ENCODE measurements around the gene VEPH1.

Gene VEPH1

DNA sequence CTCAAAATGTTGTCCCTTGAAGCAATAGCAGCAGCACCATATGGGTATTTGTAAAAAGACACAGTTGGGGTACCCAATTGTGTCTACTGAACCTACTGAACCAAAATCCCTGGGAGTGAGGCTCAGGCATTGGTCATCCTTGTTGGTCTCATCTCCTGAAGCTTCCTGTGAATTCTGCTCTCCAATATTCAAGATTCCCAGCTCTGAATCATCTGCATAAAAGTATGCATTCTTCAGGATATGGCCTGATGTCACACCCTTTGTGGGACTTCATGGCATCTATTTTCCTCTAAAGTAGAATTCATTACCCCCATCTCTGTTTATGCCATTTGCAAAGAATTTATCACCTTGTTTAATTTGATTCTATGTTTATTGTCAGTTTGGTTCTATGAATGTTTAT, 79.9 kb downstream of the VEPH1 start:
- DNase-seq, result no peak

DNA sequence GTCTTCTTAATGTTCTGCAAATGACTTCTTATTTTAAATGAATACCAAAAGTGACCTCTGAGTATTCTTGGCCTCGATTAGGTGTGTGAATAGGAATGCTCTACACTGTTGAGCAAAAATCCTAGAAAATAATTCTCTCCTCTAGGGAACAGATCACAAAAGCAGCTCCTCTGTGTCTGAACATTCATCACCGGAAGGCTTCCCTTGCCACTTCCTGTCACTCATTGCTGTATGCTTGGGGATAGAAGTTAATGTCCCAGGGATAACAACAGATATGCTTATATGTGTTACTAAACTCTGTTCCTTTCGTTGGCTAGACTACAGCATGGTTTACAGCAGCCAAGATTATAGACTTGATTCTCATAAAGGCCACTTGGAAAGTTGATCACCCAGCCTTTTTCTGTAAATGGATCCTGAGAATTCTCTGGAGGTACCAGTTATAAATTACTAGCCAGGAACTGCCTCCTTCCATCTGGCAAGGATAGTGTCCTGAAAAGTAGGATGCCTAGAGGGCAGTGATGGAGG, 82.5 kb downstream of the VEPH1 start:
- peak; percentile 42 for DNase-seq

DNA sequence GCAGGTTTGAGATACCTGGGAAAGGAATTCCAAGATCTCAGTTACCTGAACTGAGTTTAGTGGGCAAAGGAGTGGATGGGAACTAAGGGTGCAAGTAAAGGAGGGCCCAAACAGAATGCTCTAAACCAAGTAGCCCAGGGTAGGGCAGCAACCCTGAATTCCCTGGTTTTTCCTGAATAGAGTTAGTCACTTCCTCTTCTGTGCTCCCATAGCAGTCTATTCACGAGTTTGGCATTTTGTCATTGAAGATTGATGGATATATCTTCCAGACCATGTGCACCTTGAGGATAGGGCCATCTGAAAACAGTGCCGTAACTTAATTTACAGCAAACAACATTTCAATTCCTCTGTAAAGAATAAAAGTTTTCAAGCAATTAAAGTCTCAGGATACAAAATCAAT, 85.1 kb downstream of the VEPH1 start:
- no peak for DNase-seq

DNA sequence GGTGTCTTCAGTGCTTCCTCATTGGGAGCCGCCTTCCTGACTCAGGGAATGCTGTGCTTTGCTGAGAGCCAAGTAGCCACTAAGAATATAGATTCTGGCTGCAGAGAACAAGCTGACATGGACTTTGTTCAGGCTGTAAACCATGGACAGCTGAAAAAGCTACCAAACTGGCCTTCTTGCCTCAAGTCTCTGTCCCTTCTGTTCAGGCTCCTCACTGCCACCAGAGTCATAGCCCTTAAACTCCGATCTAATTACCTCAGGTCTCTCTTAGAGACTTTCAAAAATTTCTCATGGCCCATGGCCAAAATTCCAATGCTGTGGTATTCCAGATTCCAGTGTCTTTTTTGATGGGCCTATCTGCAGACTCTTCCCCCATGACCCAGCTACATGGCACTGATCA, 86.0 kb downstream of the VEPH1 start:
- DNase-seq, result no peak

DNA sequence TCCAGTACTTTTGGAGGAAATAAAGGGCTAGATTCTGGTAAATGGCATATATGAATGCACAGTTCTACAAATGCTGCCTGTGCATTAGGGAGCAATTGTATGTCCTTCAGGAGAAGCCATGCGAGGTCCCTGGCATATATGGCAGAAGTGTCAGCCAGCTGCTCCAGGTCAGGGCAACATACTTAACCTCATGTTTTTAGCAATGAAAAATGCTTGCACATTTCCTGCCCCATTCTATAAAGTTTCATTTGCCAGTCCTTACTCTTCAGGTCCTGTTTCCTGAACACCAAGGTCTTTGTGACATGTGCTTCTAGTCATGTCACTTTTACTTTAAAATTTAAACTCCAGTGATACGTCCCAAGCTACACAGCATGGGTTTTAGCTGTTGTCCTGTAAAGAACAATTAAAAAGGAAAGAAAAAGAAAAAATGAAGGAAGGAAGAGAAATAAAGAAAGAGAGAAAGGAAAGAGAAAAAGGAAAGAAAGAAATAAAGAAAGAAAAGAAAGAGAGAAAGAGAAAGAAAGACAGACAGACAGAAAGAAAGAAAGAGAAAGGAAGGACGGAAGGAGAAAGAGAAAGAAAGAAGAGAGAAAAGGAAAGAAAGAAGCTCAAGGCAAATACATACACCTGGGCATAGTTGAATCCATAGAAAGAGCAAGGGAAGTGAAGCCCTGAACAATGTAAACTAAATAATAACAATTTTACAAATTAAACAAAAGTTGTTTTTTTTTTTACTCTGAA, 86.7 kb downstream of the VEPH1 start:
- no peak for DNase-seq

DNA sequence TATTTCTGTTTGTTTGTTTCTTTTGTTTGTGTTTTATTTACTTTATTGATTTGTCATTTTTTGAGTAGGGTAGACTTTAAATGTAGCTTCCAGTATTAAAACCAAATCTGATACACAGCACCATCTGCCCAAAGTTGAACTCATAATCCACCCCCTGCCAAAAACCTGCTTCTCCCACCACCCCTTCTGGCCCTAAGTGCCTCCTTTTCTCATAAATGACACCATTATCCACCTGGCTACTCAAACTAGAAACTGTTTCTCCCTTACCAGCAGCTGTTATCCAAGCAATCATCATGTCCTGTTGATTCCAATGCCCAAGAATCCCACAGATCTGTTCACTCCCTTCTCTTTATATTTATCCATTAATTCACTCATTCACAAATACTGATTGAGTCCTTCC, 88.4 kb downstream of the VEPH1 start:
- DNase-seq, result peak; percentile 97

DNA sequence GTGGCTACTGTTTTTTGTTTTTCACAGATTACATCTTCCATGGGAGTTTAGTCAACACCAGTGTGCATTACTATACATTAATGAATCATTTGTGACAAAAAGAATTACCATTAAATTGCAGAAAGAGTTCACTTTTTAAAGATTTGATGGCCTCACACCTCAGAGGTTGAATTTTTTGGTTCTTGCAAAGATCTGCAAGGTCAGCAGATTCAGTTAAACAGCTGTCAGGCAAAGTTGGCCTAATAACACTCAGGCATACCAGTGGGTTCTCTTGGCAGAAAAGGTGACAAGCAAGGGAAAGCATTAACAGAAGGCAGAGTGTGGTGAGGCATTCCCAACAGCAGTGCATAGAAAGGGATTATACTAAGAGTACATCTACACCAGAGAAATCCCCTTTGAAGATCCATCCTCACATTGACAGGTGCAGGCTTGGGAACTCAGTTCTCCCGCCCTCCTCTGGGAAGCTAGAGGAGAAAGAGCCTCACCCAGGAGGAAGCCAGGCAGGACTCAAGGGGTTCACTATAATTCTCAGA, 90.8 kb downstream of the VEPH1 start:
- DNase-seq, result peak; percentile 51

DNA sequence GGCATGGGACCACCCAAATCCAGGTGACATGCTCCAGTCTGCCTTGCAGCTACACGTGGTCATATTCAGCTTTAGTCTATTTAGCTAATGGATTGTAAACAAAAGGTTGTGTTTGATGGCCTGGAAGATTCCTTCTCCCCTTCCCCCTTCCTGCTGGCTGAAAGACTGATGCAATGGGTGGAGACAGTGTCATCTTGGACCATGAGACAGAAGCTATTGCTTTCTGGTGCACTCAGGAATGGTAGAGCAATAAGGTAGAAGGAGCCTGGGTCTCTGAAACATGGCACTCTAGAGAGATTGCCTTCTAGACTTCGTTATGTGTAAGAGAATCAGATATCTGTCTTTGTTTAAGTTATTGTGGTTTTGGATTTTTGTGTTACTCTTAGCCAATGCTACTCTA, 92.3 kb downstream of the VEPH1 start:
- peak; percentile 43 for DNase-seq

DNA sequence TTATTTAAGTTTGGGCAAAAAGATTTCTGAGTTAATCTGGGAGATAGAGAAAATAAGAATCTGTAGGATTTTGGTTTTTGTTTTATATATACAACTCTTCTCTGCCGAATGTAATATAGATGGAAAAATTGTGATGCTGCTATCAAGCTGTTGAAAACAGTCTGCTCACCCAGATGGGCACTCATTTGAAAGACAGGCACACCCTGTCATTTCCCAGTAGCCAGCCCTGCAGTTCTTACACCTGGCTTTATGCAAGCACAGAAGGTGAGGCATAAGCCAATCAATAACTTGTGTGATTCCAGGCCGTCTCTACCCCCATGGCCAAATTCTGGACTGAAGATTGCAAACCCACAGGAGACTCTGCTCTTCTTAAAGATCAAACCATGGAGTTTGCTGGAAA, 93.7 kb downstream of the VEPH1 start:
- peak; percentile 83 for DNase-seq

DNA sequence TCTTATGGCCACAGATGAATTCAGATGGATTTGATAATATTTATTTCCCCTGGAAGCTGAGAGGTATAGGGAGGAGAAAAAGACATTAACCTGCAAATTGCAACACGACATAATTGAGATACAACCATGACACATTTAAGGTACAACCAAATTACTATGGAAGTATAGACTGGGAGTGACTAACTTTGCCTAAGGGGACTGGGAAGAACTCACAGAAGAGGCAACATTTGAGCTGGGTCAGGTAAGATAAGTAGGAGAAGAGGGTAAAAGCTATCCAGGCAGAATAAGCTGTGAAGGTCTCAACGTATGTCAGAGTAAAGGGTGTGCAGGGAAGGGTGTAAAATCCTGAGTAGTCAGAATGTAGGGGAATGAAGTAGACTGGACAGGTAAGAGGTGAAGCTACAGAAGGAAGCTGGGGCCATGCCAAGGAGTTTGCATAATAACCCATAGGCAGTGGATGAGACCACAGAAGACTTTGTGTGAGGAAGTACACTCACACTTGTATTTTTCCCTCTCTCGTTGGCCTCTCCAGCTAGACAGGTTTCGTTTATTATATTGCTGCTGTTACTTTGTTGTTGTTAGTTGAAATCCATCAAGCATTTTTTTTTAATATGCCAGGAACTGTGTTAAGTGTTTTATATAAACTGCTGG, 94.6 kb downstream of the VEPH1 start:
- no peak for DNase-seq

DNA sequence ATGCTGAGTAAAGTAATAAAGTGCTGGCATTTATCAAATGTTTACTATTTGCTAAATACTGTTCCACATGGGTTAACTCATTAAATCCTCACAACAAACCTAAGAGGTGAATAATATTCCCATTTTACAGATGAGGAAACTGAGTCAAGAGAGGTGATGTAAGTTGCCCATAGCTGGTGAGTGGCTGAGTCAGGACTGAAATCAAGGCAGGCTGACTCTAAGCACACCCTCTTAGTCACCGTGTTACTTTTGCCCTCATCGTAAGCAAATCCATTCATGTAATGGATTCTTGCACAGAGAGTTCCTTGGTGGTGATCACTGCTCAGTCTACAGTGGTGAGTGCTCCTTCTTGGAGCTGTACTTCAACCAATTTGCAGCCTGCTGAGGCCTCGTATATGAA, 95.4 kb downstream of the VEPH1 start:
- DNase-seq, result no peak

DNA sequence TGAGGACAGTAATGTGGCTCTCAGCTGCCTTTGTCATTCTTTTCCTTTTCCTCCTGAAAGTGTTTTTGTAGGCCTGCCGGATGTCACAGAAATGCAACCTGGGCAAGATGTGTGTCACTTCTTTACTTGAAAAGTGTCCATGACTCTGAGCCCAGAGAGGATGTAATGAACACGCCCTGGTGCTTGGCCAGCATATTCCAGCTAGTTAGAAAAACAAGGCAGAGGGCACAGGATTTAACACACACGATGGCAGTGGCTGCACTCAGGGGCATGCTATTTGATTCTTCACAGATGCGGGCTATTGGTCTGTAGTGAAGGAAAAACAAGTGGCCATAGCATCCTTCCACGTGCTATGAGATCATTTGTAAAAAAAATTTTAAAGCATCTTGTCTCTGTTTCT, 96.8 kb downstream of the VEPH1 start:
- DNase-seq, result no peak

DNA sequence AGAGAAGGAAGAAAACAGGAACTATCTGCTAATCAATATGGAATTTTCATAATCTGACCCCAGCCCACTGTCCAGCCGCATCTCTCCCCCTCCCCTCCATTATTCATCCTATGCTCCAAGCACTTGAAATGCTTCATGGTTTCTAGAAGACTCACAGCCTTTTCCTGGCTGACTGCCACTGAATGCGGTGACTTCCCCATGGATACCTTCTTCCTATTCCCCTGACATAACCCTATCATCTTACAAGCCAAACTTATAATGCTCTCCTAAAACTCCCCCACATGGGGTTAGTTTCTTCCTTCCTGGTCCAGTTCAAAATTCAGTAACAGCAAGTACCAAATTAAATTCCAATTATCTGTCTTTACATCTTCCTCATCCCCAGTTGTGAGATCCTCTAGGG, 97.8 kb downstream of the VEPH1 start:
- DNase-seq, result peak; percentile 11

DNA sequence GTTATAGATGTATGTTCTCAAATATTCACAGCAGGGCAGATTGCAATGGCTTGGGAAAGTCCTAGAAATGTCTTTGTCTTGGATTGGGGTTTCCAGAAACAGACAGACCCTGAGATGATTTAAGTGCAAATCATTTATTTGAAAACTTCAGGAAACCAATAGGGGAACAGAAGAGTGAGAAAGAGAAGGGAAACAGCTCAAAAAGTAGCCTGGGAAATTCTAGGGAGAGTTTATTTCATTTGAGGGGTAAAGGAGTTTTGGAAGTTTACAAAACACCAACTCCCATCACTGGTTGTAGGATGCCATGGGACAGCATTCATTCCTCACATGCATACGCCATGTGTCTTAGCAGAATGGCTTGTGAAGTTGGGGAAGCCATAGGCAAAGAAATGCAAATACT, 98.8 kb downstream of the VEPH1 start:
- no peak for DNase-seq

DNA sequence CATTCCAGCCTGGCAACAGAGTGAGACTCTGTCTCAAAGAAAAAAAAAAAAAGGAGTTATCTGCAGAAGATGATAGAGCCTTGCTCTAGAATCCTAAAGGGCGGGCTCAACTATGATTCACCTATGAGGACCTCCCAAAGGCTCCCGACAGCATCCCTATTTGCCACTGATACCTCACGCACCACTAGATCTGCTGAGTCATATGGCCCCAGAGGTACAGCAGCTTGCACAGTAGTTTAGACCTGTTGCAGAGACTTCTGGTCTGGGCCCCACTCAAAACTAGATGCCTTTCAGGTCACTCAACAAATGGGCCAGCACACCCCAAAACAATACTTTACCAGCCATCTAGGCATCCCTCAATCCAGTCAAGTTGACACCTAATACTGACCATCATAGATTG, 104.6 kb downstream of the VEPH1 start:
- DNase-seq, result no peak

DNA sequence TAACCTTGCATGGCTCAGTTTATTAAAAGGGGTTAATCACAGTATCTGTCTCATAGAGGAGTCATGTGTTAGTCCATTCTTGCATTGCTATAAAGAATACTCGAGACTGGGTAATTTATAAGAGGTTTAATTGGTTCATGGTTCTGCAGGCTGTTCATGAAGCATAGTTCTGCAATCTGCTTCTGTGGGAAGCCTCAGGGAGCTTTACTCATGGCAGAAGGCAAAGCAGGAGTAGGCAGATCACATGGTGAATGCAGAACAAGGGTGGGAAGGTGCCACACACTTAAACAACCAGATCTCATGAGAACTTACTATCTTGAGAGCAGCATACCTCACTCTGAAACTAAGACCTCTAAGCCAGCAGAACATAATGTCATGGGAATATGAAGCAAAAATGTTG, 108.8 kb downstream of the VEPH1 start:
- DNase-seq, result no peak

DNA sequence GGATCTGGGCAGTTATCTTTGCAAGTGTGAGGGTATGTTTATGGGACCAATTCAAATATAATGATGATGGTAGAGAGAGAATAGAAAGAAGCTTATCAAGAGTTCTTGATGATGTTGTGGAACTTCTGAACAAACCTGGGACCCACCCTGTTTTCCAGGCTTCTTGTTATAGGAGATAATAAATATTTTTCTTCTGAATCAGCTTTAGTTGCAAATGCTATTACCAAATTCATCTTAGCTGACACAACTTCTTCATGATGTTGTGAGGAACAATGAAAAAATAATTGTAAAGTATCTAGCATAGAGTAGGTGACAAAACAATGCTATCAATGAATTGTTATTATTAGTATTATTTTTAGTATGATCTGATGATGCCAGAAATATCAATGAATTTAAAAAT, 110.1 kb downstream of the VEPH1 start:
- DNase-seq, result no peak

DNA sequence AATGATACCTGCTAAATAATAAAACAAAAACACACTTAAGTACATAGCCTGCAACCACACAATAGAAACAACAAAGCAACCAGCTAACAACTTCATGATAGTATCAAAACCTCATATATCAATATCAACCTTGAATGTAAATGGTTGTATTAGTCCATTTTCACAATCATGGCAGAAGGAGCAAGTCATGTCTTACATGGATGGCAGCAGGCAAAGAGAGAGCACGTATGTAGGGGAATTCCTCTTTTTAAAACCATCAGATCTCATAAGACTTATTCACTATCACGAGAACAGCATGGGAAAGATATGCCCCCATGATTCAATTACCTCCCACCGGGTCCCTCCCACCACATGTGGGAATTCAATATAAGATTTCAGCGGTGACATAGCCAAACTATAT, 111.1 kb downstream of the VEPH1 start:
- DNase-seq, result no peak

DNA sequence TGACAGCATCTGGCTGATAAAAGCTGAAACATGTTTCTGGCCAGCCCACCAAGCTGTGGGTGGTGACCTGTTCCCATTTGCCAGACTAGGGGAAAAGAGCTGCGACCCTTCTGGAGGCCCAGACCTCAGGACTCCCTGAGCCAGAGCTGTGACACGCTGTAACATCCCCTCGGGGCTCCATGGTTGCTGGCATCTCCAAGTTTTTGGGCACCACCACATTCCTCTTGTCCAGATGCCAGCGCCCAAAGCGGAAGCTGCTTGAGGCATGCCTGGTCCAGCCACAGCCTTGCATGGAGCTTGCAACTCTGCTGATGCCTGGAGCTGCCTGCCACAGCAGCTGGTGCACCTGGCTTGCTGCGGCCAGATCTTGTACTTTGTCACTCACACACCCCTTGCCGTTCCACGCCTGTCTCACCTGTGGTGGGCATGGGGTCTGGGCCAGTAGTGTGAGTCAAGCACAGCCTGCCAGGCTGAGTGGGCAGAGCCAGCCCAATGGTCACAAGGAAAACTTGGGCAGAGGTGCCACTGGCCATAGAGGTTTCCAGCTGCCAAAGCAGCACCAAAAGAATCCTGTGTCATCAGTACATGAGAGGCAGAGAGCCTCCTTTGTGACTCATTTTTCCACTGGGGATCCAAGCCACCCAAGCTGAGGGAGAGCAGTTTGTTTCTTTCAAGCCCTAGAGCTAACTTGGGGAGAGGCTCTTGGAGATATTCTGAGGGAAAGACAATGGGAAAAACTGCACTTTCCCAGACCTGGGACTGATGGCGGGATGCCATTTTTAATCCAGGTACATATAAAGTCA, 112.3 kb downstream of the VEPH1 start:
- DNase-seq, result no peak

DNA sequence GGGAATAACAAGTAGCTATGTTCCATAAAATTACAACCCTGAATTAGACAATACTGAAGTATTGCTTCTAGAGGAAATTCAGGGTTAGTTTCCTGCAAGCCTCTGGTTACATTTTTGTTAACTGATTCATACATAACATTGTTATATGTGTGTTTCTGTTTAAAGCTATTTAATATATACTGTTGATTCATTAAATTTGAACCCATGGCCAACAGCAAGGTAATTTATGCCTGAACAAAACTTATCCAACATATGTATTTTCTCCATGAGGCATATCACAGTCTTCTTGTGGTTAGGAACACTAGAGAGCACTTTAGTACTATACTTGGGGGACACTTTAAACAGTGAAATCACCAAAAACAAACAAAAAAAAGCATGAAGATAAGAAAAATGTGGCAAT, 114.2 kb downstream of the VEPH1 start:
- no peak for DNase-seq

DNA sequence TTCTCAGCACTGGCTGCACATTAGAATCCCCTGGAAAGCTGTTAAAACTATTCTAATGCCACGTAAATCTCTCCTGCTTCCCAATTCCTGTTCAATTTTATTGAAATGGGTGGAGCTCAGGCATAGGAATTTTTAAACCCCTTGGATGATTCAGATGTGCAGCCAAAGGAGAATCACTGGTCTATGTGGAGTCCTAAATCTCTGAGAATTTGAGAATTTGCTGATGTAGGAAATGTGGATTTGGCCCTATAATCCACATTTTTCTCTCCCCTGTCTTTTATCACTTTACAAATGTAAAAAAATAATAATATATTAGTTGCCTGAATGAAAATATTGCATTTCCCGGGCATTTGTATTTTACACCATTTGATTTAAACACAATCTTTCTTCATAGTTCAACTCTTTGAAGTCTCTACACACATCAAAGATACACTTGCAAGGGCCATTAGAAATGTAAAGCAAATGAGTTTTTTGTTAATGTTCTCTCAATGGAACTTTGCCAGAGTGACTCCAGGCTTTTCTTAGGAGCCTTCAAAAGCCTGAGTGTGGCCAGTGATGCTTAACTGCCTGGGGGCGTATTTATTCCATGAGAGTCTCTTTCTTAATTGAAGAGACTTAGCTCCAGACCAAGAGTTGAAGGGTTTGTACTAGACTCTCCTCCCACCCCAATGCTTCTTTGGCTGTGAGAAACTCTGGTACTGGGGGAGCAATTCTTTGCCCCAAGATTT, 115.3 kb downstream of the VEPH1 start:
- DNase-seq, result no peak

DNA sequence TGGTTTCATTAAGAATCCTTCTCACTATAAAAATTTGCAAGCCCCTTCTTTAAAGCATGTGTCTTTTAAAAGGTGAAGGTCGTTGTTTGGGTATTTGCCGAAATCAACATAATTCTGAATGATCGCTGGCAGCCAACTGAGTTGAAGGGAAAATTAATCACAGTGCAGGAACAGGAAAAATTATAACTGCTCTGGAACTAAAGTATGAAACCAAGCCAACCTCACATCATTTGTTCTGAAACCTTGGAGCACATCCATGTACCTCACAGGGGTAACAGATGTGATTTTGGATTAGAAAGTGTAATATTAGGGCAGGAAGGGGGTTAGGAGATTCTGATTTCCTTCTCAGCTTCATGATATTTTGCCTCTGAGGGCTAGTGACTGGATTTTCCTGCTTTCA, 118.7 kb downstream of the VEPH1 start:
- no peak for DNase-seq

DNA sequence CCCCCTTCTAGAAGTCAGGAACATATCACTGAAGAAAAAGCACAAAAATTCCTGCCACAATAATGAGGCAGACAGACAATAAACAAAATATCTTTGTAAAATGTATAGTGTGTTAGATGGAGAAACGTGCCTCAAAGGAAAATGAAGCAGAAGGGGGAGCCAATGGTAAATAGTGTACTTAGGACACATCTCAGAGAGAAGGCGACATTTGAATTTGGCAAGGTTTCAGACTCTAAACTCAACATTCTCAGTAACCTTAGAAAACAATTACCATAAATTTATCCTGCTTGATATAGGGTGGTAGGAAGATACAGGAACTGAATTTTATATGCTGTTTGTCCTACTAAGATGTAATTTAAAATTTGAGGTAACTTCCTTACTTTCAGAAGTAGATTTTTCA, 119.2 kb downstream of the VEPH1 start:
- no peak for DNase-seq
